ENCODE measurements around the gene AP3B1.
A peak's percentile ranks its signal among the peaks of the same experiment; 100 is the strongest.

Gene AP3B1

DNA sequence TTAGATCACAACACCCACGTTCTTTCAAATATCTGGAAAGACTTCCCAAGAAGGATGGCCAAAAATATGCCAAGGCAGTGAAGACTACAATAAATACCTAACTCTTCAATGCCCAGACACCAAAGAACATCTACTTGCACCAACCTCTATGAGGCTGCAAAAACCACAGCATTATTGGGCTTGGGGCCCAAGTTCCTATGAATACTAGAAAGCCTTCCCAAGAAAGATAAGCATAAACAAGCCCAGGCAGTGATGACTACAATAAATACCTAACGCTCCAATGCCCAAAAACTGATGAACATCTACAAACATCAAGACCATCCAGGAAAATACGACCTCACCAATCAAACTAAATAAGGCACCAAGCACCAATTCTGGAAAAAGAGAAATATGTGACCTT lies 41.3 kb downstream of the AP3B1 start:
- H3K4me3 ChIP-seq (ENCODE audit: low read depth, low read length): no peak overlapping the region
- DNase-seq (ENCODE audit: low read depth): peak; percentile 18
- TF ChIP-seq, protein P1, sequence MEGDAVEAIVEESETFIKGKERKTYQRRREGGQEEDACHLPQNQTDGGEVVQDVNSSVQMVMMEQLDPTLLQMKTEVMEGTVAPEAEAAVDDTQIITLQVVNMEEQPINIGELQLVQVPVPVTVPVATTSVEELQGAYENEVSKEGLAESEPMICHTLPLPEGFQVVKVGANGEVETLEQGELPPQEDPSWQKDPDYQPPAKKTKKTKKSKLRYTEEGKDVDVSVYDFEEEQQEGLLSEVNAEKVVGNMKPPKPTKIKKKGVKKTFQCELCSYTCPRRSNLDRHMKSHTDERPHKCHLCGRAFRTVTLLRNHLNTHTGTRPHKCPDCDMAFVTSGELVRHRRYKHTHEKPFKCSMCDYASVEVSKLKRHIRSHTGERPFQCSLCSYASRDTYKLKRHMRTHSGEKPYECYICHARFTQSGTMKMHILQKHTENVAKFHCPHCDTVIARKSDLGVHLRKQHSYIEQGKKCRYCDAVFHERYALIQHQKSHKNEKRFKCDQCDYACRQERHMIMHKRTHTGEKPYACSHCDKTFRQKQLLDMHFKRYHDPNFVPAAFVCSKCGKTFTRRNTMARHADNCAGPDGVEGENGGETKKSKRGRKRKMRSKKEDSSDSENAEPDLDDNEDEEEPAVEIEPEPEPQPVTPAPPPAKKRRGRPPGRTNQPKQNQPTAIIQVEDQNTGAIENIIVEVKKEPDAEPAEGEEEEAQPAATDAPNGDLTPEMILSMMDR (conservative IDR thresholded peaks at IDR 0.05; ENCODE audit: low read depth, low read length): no peak

DNA sequence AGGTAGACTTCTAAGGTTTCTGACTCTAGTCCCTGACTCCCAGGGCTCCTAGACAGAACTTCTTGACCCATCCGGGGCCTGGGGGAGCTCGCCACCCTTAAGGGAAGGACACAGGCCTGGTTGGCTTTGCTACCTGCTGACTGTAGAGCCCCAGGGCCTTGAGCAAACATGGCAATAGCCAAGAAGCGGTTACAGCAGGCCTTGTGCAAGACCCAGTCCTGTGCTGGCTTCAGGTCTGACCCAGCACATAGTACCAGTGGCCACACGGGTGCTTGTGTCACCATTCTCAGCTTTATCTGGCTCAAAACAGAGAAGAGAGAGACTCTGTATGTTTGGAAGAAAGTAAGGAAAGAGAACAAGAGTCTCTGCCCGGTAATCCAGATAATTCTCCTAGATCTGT lies 41.8 kb downstream of the AP3B1 start:
- no peak for DNase-seq (ENCODE audit: low read depth)
- no peak overlapping the region for H3K4me3 ChIP-seq (ENCODE audit: low read depth, low read length)
- TF ChIP-seq, protein P1 (conservative IDR thresholded peaks at IDR 0.05; ENCODE audit: low read depth, low read length): no peak

DNA sequence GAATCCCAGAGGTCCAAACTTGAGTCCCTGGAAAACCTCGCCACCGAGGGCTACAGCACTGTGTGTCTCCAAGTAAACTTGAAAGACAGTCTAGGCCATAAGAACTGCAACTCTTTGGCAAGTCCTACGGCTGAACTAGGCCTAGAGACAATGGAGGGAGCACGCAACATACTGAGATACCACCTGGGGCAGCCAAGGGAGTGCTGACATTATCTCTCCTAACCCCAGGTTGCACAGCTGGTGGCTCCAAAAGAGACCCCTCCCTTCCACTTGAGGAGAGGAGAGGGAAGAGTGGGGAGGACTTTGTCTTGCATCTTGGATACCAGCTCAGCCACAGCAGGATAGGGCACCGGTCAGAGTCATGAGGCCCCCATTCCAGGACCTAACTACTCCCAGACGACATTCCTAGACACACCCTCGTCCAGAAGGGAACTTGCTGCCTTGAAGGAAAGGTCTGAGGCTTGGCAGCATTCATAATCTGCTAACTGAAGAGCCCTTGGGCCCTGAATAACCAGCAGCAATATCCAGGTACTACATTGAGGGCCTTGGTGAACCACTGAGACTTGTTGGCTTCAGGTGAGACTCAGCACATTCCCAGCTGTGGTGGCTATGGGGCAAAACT lies 42.7 kb downstream of the AP3B1 start:
- no peak for DNase-seq (ENCODE audit: low read depth)
- TF ChIP-seq, protein P1 (conservative IDR thresholded peaks at IDR 0.05; ENCODE audit: low read depth, low read length): no peak
- no peak overlapping the region for H3K4me3 ChIP-seq (ENCODE audit: low read depth, low read length)

DNA sequence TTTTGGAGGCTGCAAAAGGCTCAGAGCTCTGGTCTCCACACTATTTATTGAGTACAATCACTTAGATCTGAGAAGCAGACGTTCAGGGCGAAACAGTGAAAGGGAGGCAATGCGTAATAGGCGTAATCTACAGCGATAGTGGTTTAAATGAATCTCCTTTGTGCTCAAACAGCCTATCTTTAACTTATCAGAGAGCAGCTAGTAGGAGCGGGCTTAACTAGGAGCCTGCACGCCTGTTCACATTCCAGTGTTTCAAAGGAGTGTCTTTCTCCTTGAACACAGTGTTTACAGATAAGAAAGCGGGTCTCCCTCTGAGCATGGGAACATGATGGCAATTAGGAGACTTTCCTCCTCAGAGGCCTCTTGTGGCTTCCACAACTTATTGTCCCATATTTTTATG lies 49.4 kb downstream of the AP3B1 start:
- no peak overlapping the region for H3K4me3 ChIP-seq (ENCODE audit: low read depth, low read length)
- TF ChIP-seq, protein P1 (conservative IDR thresholded peaks at IDR 0.05; ENCODE audit: low read depth, low read length): no peak
- no peak for DNase-seq (ENCODE audit: low read depth)

DNA sequence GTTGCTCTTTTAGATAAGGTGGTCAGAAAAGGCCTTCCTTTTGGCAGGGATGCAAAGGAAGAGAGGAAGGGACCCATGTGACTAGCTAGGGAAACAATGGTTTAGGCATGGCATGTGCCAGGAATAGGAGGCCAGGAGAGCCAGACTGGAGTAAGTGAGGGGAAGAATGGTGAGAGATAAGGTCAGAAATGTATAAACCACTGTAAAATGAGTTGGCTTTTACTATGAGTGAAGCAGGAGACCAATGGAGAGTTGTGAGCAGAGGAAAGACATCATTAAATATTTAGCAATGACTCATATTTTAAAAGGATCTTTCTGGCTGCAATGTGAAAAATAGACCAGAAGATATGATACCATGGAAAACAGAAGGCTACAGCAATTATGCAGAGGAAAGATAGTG lies 50.9 kb downstream of the AP3B1 start:
- H3K4me3 ChIP-seq (ENCODE audit: low read depth, low read length): no peak overlapping the region
- TF ChIP-seq, protein P1 (conservative IDR thresholded peaks at IDR 0.05; ENCODE audit: low read depth, low read length): no peak
- peak; percentile 67 for DNase-seq (ENCODE audit: low read depth)

DNA sequence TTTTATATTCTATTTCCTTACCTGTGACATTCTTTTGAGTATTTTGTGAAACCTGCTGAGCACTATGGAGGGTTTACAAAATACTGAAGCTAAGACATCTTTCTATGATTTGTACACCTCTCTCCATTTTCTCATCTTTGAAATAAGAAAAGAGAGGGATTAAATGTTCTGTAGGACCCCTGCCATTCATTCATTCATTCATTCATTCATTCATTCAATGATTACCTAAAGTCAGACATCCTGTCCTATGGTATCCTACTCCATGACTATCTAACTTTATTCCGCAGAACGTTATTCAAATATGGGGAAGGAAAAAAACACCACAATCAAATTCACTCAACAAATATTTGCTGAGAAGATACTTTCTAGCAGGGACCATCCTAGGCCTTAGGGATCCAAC lies 51.4 kb downstream of the AP3B1 start:
- TF ChIP-seq, protein P1 (conservative IDR thresholded peaks at IDR 0.05; ENCODE audit: low read depth, low read length): no peak
- no peak overlapping the region for H3K4me3 ChIP-seq (ENCODE audit: low read depth, low read length)
- no peak for DNase-seq (ENCODE audit: low read depth)

DNA sequence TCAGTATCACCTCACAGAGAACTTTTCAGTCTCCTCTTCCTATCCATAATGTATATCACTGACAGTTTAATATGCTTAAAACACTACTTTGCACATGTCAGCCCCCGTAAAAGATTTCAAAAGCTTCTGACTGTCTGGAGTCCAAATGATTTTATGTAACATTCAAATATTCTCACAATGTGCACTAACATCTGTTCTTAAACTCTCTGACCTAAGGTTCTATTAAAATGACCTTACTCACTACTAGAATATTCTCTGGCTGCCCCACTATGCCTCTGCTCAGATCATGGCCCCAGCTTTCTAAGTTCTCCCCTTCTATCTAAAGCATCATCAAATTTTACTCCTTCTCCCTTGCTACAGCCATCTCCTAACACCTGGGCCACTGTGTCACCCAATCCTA lies 52.5 kb downstream of the AP3B1 start:
- TF ChIP-seq, protein P1 (conservative IDR thresholded peaks at IDR 0.05; ENCODE audit: low read depth, low read length): no peak
- DNase-seq (ENCODE audit: low read depth): no peak
- no peak overlapping the region for H3K4me3 ChIP-seq (ENCODE audit: low read depth, low read length)
